Measurements from ENCODE around the gene KCNMA1.

KCNMA1 gene

DNA sequence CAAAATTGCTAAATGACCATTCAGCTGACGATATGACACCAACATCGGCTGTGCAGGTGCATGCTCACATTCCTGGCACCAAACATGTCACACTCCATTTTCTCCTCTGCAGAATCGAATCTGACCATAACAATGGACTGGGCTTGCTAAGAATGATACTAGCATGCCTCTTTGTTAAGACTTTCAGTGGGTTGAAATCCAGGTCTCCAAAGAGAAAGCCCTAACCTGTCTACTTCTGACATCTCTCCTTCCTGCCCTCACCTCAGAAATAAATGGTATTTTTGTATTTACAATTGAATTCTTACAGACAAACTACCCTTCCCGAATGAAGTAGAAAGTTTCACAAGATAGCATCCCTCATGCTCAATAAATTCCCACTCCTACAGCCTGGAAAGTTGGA lies 373.9 kb downstream of the KCNMA1 start:
- TF ChIP-seq, protein P1, sequence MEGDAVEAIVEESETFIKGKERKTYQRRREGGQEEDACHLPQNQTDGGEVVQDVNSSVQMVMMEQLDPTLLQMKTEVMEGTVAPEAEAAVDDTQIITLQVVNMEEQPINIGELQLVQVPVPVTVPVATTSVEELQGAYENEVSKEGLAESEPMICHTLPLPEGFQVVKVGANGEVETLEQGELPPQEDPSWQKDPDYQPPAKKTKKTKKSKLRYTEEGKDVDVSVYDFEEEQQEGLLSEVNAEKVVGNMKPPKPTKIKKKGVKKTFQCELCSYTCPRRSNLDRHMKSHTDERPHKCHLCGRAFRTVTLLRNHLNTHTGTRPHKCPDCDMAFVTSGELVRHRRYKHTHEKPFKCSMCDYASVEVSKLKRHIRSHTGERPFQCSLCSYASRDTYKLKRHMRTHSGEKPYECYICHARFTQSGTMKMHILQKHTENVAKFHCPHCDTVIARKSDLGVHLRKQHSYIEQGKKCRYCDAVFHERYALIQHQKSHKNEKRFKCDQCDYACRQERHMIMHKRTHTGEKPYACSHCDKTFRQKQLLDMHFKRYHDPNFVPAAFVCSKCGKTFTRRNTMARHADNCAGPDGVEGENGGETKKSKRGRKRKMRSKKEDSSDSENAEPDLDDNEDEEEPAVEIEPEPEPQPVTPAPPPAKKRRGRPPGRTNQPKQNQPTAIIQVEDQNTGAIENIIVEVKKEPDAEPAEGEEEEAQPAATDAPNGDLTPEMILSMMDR (IDR thresholded peaks at IDR 0.05; ENCODE audit: insufficient read depth, low read length, poor library complexity, severe bottlenecking), result no peak
- no peak for TF ChIP-seq EZH2phosphoT487 (conservative IDR thresholded peaks at IDR 0.05; ENCODE audit: low read length)
- Histone ChIP-seq H3K4me2 (ENCODE audit: low read depth, low read length, poor library complexity, severe bottlenecking) (no peak overlapping the region), H3F3A (ENCODE audit: insufficient read depth) (no peaks in the 10 kb centered on the region), H3K27ac (ENCODE audit: low read depth, low read length) (no peak overlapping the region), H3K36me3 (ENCODE audit: low read length) (no peaks in the 10 kb centered on the region), H3K4me3 (ENCODE audit: insufficient read depth, low read length, poor library complexity, severe bottlenecking) (no peak overlapping the region), H3K9me2 (replicated peaks; ENCODE audit: insufficient read depth, low read length) (no peaks in the 10 kb centered on the region), H3K79me2 (ENCODE audit: insufficient read depth, low read length) (no peaks in the 10 kb centered on the region), H4K20me1 (ENCODE audit: low read depth, low read length) (no peaks in the 10 kb centered on the region), H3K9ac (ENCODE audit: low read length) (no peak overlapping the region), H2AFZ (ENCODE audit: low read depth, low read length, severe bottlenecking) (no peak overlapping the region), H3K27me3 (ENCODE audit: low read length) (no peaks in the 10 kb centered on the region), H3K9me3 (ENCODE audit: insufficient read depth, low read length) (no peaks in the 10 kb centered on the region)

DNA sequence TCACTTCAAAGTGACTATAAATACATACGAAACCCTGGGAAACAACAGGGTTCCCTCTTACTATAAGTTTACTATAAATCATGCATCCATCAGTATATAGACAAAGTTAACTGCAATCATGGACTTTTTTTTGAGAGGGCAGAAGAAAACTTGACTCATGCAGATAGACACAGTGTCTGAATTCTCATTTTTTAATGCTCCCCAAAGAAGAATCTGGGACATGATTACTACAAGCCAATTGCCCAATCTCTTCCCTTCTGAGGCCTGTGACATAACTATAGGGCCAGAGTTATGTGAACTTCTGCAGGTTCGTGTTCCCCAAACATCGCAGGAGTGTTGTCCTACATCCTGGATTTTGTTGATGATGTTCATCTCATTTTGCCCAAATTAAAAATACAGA lies 376.5 kb downstream of the KCNMA1 start:
- Histone ChIP-seq H2AFZ (ENCODE audit: low read depth, low read length, severe bottlenecking) (no peak overlapping the region), H3K79me2 (ENCODE audit: insufficient read depth, low read length) (no peaks in the 10 kb centered on the region)

DNA sequence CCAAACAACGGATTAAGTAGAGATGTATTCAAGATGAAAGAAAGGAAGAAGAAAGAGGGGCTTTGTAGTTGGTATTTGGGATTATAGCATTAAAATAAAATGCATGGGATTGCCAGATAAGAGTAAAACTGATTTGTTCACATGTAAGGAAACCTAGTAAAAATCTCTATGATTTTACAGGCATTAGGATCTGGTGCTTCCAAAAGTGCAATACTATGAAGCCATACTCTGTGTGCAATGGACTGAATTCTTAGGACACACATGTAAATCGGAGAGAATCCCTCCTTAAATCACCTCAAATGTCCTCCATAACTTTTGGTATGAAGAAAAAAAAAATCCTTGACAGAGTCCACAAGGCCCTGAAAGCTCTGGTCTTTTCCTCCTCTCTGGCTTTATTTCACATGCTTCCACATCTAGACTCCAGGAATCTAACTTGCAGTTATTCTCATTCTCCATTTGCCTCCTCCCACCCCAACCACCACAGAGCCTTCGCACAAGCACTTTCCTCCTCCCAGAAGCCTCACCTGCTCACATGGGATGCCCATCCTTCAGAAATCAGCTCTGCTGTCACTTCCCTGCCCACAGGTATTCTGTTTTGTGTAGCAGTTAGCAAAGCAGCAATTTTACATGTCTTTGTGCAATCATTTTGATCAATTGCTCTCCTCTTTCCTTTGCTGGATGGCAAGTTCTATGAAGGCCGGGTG lies 378.3 kb downstream of the KCNMA1 start:
- no peaks in the 10 kb centered on the region for H3K27me3 ChIP-seq (ENCODE audit: low read length)
- H3F3A ChIP-seq (ENCODE audit: insufficient read depth), result no peaks in the 10 kb centered on the region
- H3K9ac ChIP-seq (ENCODE audit: low read length), result no peak overlapping the region
- H3K4me3 ChIP-seq (ENCODE audit: insufficient read depth, low read length, poor library complexity, severe bottlenecking), result no peak overlapping the region
- no peak overlapping the region for H3K27ac ChIP-seq (ENCODE audit: low read depth, low read length)
- H2AFZ ChIP-seq (ENCODE audit: low read depth, low read length, severe bottlenecking), result no peak overlapping the region
- H4K20me1 ChIP-seq (ENCODE audit: low read depth, low read length), result no peaks in the 10 kb centered on the region
- H3K9me2 ChIP-seq (replicated peaks; ENCODE audit: insufficient read depth, low read length), result no peaks in the 10 kb centered on the region
- H3K9me3 ChIP-seq (ENCODE audit: insufficient read depth, low read length), result no peaks in the 10 kb centered on the region
- H3K79me2 ChIP-seq (ENCODE audit: insufficient read depth, low read length), result no peaks in the 10 kb centered on the region
- TF ChIP-seq, protein P1 (IDR thresholded peaks at IDR 0.05; ENCODE audit: insufficient read depth, low read length, poor library complexity, severe bottlenecking), result no peak
- no peak for TF ChIP-seq EZH2phosphoT487 (conservative IDR thresholded peaks at IDR 0.05; ENCODE audit: low read length)
- H3K4me2 ChIP-seq (ENCODE audit: low read depth, low read length, poor library complexity, severe bottlenecking), result no peak overlapping the region
- H3K36me3 ChIP-seq (ENCODE audit: low read length), result no peaks in the 10 kb centered on the region

More for the DNA sequence above, 376.5 kb downstream of the KCNMA1 start:
- Histone ChIP-seq H3K9ac (ENCODE audit: low read length) (no peak overlapping the region), H3K36me3 (ENCODE audit: low read length) (no peaks in the 10 kb centered on the region), H3K9me2 (replicated peaks; ENCODE audit: insufficient read depth, low read length) (no peaks in the 10 kb centered on the region), H3F3A (ENCODE audit: insufficient read depth) (no peaks in the 10 kb centered on the region), H3K9me3 (ENCODE audit: insufficient read depth, low read length) (no peaks in the 10 kb centered on the region), H3K4me2 (ENCODE audit: low read depth, low read length, poor library complexity, severe bottlenecking) (no peak overlapping the region), H3K4me3 (ENCODE audit: insufficient read depth, low read length, poor library complexity, severe bottlenecking) (no peak overlapping the region), H3K27ac (ENCODE audit: low read depth, low read length) (no peak overlapping the region), H3K27me3 (ENCODE audit: low read length) (no peaks in the 10 kb centered on the region), H4K20me1 (ENCODE audit: low read depth, low read length) (no peaks in the 10 kb centered on the region)
- no peak for TF ChIP-seq EZH2phosphoT487 (conservative IDR thresholded peaks at IDR 0.05; ENCODE audit: low read length)
- TF ChIP-seq, protein P1 (IDR thresholded peaks at IDR 0.05; ENCODE audit: insufficient read depth, low read length, poor library complexity, severe bottlenecking), result no peak

Data from SU-DHL-6 (cell line).